Spinal cord (tissue), 10 donors: Measurements from ENCODE around the gene ARFIP1. TPM values are rescaled to one million over a fixed set of nuclear protein-coding genes. Genes with fewer than 3 reads are reported as not detected.
"Not testable (repeated sequence)": the region's sequence is repeated elsewhere in the genome, so short reads cannot be mapped to it uniquely, and the experiment has no call there.

Experiments
- DNase-seq, 6 donors: peaks; one replicate each; pipeline versions ENCODE4 v3.0.0 to v3.0.0-alpha.2; 2013 to 2015; ENCODE audit warnings: low spot score in 6 of 6, low read depth in 4 of 6
- H3K27ac ChIP-seq: one replicate; pipeline ENCODE4 v1.5.1; 2013; ENCODE audit warnings: low read depth, low read length, control low read depth
- H3K27me3 ChIP-seq: one replicate; pipeline ENCODE4 v1.6.1; 2013; ENCODE audit warnings: low read length; ENCODE audit not compliant: control insufficient read depth, insufficient read depth
- H3K36me3 ChIP-seq: one replicate; pipeline ENCODE4 v1.6.1; 2013; ENCODE audit warnings: low read length; ENCODE audit not compliant: control insufficient read depth, insufficient read depth
- H3K4me1 ChIP-seq: one replicate; pipeline ENCODE4 v1.6.1; 2013; ENCODE audit warnings: low read length; ENCODE audit not compliant: control insufficient read depth, insufficient read depth
- H3K4me3 ChIP-seq: one replicate; pipeline ENCODE4 v1.5.1; 2013; ENCODE audit warnings: low read depth, low read length, control low read depth
- H3K9me3 ChIP-seq: one replicate; pipeline ENCODE4 v1.6.1; 2013; ENCODE audit warnings: low read length; ENCODE audit not compliant: control insufficient read depth, insufficient read depth
- WGBS: methylation state at CpG from one replicate; pipeline ENCODE4 v1.1.5; 2013; ENCODE audit warnings: missing lambda C conversion rate; ENCODE audit not compliant: insufficient coverage; 5-methylcytosine and 5-hydroxymethylcytosine counted together
- polyA plus RNA-seq, 2 donors: library from polyadenylated mRNA; unstranded; fragments of 120-200 nt; gene quantifications; one replicate each; pipeline ENCODE4 v1.2.1, GENCODE V29; 2013; ENCODE audit not compliant: insufficient read length in 2 of 2
- total RNA-seq, 2 donors: library from RNA; depleted of rRNA in 1 of 2; stranded (reverse); fragments of 120-200 nt in 1 of 2; fragments of >200 nt in 1 of 2; gene quantifications; one replicate each; pipeline versions ENCODE4 v1.2.3 to v1.2.4, GENCODE V29; 2013 to 2014
- donor health status: healthy.

The ARFIP1 gene
- total and polyA plus RNA-seq, 4 donors, result 24.6 to 55.8 (median 32.2) TPM

GRCh38 chr4:152763796-152764195 is 16.0 kb upstream of the ARFIP1 start:
- no CpG with 5 or more reads among the region's 1 CpG for WGBS
- Histone ChIP-seq H3K4me1 (no peaks in the 10 kb centered on the region), H3K36me3 (no peaks in the 10 kb centered on the region), H3K9me3 (no peaks in the 10 kb centered on the region), H3K4me3 (no peak overlapping the region), H3K27ac (no peak overlapping the region), H3K27me3 (no peaks in the 10 kb centered on the region)
- DNase-seq, result no peak

GRCh38 chr4:152765069-152765737 is 14.6 kb upstream of the ARFIP1 start:
- 97% methylated on average over 25 of the region's 54 CpGs for WGBS
- H3K4me1 ChIP-seq, H3K36me3 ChIP-seq, H3K9me3 ChIP-seq, H3K27me3 ChIP-seq, DNase-seq, H3K27ac ChIP-seq, H3K4me3 ChIP-seq: not testable (repeated sequence)

- WGBS, result no CpG with 5 or more reads among the region's 3 CpGs
- no peak for DNase-seq
- H3K36me3 ChIP-seq, result no peaks in the 10 kb centered on the region
- no peaks in the 10 kb centered on the region for H3K27me3 ChIP-seq
- no peak overlapping the region for H3K27ac ChIP-seq
- H3K9me3 ChIP-seq, result no peaks in the 10 kb centered on the region
- no peak overlapping the region for H3K4me3 ChIP-seq
- peaks cover 3% of the 10 kb centered on the region for H3K4me1 ChIP-seq
These were observed 7.8 kb upstream of the ARFIP1 start for GRCh38 chr4:152771741-152772533.

- peaks cover 3% of the 10 kb centered on the region for H3K4me1 ChIP-seq
- 71% methylated on average over 1 of the region's 2 CpGs for WGBS
- no peak overlapping the region for H3K4me3 ChIP-seq
- no peaks in the 10 kb centered on the region for H3K27me3 ChIP-seq
- no peaks in the 10 kb centered on the region for H3K9me3 ChIP-seq
- DNase-seq, result peak in 2 of 6 donors; percentile 6 to 20
- H3K27ac ChIP-seq, result no peak overlapping the region
- H3K36me3 ChIP-seq, result no peaks in the 10 kb centered on the region
These were observed 6.4 kb upstream of the ARFIP1 start for GRCh38 chr4:152773339-152773738.

GRCh38 chr4:152773953-152774352 is 5.8 kb upstream of the ARFIP1 start:
- no peak overlapping the region for H3K4me3 ChIP-seq
- DNase-seq, result no peak
- H3K9me3 ChIP-seq, result no peaks in the 10 kb centered on the region
- no peaks in the 10 kb centered on the region for H3K36me3 ChIP-seq
- no peak overlapping the region for H3K27ac ChIP-seq
- peaks cover 3% of the 10 kb centered on the region for H3K4me1 ChIP-seq
- 82% methylated on average over 1 of the region's 1 CpG for WGBS
- no peaks in the 10 kb centered on the region for H3K27me3 ChIP-seq

GRCh38 chr4:152776352-152776751 is 3.4 kb upstream of the ARFIP1 start:
- H3K27ac ChIP-seq, result no peak overlapping the region
- no peaks in the 10 kb centered on the region for H3K9me3 ChIP-seq
- H3K27me3 ChIP-seq, result no peaks in the 10 kb centered on the region
- no peak for DNase-seq
- H3K4me1 ChIP-seq, result peaks cover 14% of the 10 kb centered on the region
- no peaks in the 10 kb centered on the region for H3K36me3 ChIP-seq
- no peak overlapping the region for H3K4me3 ChIP-seq

- no CpG with 5 or more reads among the region's 1 CpG for WGBS
- H3K4me3 ChIP-seq, result no peak overlapping the region
- H3K27me3 ChIP-seq, result no peaks in the 10 kb centered on the region
- no peaks in the 10 kb centered on the region for H3K36me3 ChIP-seq
- H3K27ac ChIP-seq, result no peak overlapping the region
- no peaks in the 10 kb centered on the region for H3K9me3 ChIP-seq
- DNase-seq, result no peak
- H3K4me1 ChIP-seq, result peaks cover 15% of the 10 kb centered on the region
These were observed 2.3 kb upstream of the ARFIP1 start for GRCh38 chr4:152777488-152777887.

- 0% methylated on average over 22 of the region's 30 CpGs for WGBS
- no peaks in the 10 kb centered on the region for H3K36me3 ChIP-seq
- H3K27ac ChIP-seq, result peak overlapping the region; percentile 97
- H3K4me3 ChIP-seq, result peak overlapping the region; percentile 97
- peaks cover 12% of the 10 kb centered on the region for H3K4me1 ChIP-seq
- peak in 5 of 6 donors; percentile 13 to 77 (median 35) for DNase-seq
- no peaks in the 10 kb centered on the region for H3K27me3 ChIP-seq
- no peaks in the 10 kb centered on the region for H3K9me3 ChIP-seq
These were observed 870 bp upstream of the ARFIP1 start for GRCh38 chr4:152778656-152779512.

- Histone ChIP-seq H3K4me1 (peaks cover 12% of the 10 kb centered on the region), H3K36me3 (no peaks in the 10 kb centered on the region), H3K9me3 (no peaks in the 10 kb centered on the region), H3K4me3 (peak overlapping the region; percentile 97), H3K27me3 (no peaks in the 10 kb centered on the region), H3K27ac (peak overlapping the region; percentile 97)
- WGBS, result 0% methylated on average over 7 of the region's 14 CpGs
- DNase-seq, result no peak
These were observed 569 bp downstream of the ARFIP1 start for GRCh38 chr4:152780267-152780778.
